Peyer's patch (tissue), 4 donors: ENCODE data around the gene DDX10.

Source experiments
- POLR2A ChIP-seq, 2 donors: fragments of 450-650 bp; IDR thresholded peaks; one replicate each; pipeline ENCODE4 v1.5.1; 2017; ENCODE audit warnings: antibody characterized with exemption in 2 of 2, mild to moderate bottlenecking in 2 of 2, moderate library complexity in 2 of 2
- TF ChIP-seq, protein P1 (sequence below), 6 experiments: fragments of 450-650 bp in 4 of 6; fragments of 200-600 bp in 2 of 6; sonication (generic) in 1 of 6; IDR thresholded peaks; one replicate each; pipeline ENCODE4 v1.5.1; 2017 to 2019; ENCODE audit warnings: antibody characterized with exemption in 6 of 6, mild to moderate bottlenecking in 3 of 6, moderate library complexity in 1 of 6

DNA sequence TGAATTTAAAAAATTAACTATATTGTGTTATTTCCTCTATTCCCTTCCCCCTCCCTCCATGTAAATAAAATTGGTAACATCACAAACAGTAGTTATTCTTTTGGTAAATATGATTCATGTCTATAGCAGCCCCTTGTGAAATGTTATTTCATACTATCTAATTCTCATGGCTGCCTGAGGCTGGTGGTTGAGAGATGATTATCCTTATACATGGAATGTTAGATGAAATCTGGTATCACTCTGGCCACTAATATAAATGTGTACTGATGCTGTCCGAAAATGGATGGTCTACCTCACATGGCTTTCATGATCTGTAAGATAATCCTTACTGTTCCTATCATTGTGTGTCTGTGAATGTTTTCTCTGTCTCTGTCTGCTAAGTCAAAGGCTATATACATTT, 46.3 kb upstream of the DDX10 start:
- TF ChIP-seq, protein P1, sequence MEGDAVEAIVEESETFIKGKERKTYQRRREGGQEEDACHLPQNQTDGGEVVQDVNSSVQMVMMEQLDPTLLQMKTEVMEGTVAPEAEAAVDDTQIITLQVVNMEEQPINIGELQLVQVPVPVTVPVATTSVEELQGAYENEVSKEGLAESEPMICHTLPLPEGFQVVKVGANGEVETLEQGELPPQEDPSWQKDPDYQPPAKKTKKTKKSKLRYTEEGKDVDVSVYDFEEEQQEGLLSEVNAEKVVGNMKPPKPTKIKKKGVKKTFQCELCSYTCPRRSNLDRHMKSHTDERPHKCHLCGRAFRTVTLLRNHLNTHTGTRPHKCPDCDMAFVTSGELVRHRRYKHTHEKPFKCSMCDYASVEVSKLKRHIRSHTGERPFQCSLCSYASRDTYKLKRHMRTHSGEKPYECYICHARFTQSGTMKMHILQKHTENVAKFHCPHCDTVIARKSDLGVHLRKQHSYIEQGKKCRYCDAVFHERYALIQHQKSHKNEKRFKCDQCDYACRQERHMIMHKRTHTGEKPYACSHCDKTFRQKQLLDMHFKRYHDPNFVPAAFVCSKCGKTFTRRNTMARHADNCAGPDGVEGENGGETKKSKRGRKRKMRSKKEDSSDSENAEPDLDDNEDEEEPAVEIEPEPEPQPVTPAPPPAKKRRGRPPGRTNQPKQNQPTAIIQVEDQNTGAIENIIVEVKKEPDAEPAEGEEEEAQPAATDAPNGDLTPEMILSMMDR (IDR thresholded peaks at IDR 0.05) = no peak
- TF ChIP-seq POLR2A (IDR thresholded peaks at IDR 0.05) = no peak
